HepG2 (cell line): ENCODE results near the gene ZDHHC14. TPM values are rescaled to one million over a fixed set of nuclear protein-coding genes. Genes with fewer than 3 reads are reported as not detected.

ENCODE experiments used
- EZH2 ChIP-seq: conservative IDR thresholded peaks from 2 replicates; pipeline ENCODE4 v1.6.1; 2012; ENCODE audit warnings: mild to moderate bottlenecking, low read depth, low read length, moderate library complexity
- MYC ChIP-seq: sonication (generic); formaldehyde crosslinking; IDR thresholded peaks from 2 replicates; pipeline ENCODE4 v1.9.0; 2021; ENCODE audit warnings: missing genetic modification reagents, borderline replicate concordance
- SALL1 ChIP-seq: sonication (generic); formaldehyde crosslinking; IDR thresholded peaks from 2 replicates; pipeline ENCODE4 v1.8.0; 2022; ENCODE audit warnings: mild to moderate bottlenecking, missing genetic modification reagents
- ZBTB38 ChIP-seq: sonication (generic); formaldehyde crosslinking; IDR thresholded peaks from 2 replicates; pipeline ENCODE4 v1.5.1; 2020; ENCODE audit warnings: mild to moderate bottlenecking, missing genetic modification reagents
- ZNF34 ChIP-seq: sonication (generic); formaldehyde crosslinking; IDR thresholded peaks from 2 replicates; pipeline ENCODE4 v1.4.0; 2020; ENCODE audit warnings: mild to moderate bottlenecking, missing genetic modification reagents, borderline replicate concordance
- ZNF350 ChIP-seq: sonication (generic); formaldehyde crosslinking; IDR thresholded peaks from 2 replicates; pipeline ENCODE4 v1.4.0; 2020; ENCODE audit warnings: mild to moderate bottlenecking, low read depth, missing genetic modification reagents, borderline replicate concordance
- ZNF460 ChIP-seq: sonication (generic); formaldehyde crosslinking; IDR thresholded peaks from 2 replicates; pipeline ENCODE4 v1.5.1; 2020; ENCODE audit warnings: missing genetic modification reagents, mild to moderate bottlenecking, borderline replicate concordance
- ZNF660 ChIP-seq: sonication (generic); formaldehyde crosslinking; IDR thresholded peaks from 2 replicates; pipeline ENCODE4 v1.5.1; 2020; ENCODE audit warnings: mild to moderate bottlenecking, low read depth, missing genetic modification reagents, borderline replicate concordance
- ZNF772 ChIP-seq: sonication (generic); formaldehyde crosslinking; IDR thresholded peaks from 2 replicates; pipeline ENCODE4 v1.5.0; 2020; ENCODE audit warnings: mild to moderate bottlenecking, missing genetic modification reagents
- ZNF777 ChIP-seq: sonication (generic); formaldehyde crosslinking; IDR thresholded peaks from 2 replicates; pipeline ENCODE4 v1.4.0; 2020; ENCODE audit warnings: missing genetic modification reagents
- ZSCAN9 ChIP-seq: IDR thresholded peaks from 2 replicates; pipeline ENCODE4 v1.6.1; 2016; ENCODE audit warnings: borderline replicate concordance
- polyA plus RNA-seq, 8 experiments: library from polyadenylated mRNA; depleted of rRNA in 3 of 8; stranded (reverse) in 7 of 8; unstranded in 1 of 8; fragments of >200 nt; fragmentation: Illumina TruSeq in 4 of 8; extraction: Trizol in 4 of 8; gene quantifications; 2 replicates each; pipeline versions ENCODE4 v1.2.1 to v1.2.3, GENCODE V29; 2011 to 2016; ENCODE audit warnings: low read depth in 4 of 8, missing spikeins in 1 of 8, mixed read lengths in 1 of 8; ENCODE audit not compliant: insufficient read depth in 1 of 8
- total RNA-seq, 5 experiments: library from RNA; depleted of rRNA; stranded (reverse); fragments of >200 nt; fragmentation: Illumina TruSeq; extraction: Trizol; gene quantifications; 2 replicates each; pipeline ENCODE4 v1.2.3, GENCODE V29; 2016; ENCODE audit warnings: low read depth in 1 of 5
- TF ChIP-seq, protein P1 (sequence below): sonication (generic); formaldehyde crosslinking; IDR thresholded peaks from 2 replicates; pipeline ENCODE4 v1.5.1; 2020; ENCODE audit warnings: mild to moderate bottlenecking, moderate library complexity, missing genetic modification reagents
- TF ChIP-seq, protein P2 (sequence below), 2 experiments: IDR thresholded peaks; 2 replicates each; pipeline ENCODE4 v1.6.1; 2011 to 2012; ENCODE audit warnings: low read length in 2 of 2, borderline replicate concordance in 1 of 2, low read depth in 1 of 2, mild to moderate bottlenecking in 1 of 2, moderate library complexity in 1 of 2
- TF ChIP-seq, protein P3 (sequence below): IDR thresholded peaks from 2 replicates; pipeline ENCODE4 v1.6.1; 2016; ENCODE audit warnings: mild to moderate bottlenecking
- TF ChIP-seq, protein P4 (sequence below): sonication (generic); formaldehyde crosslinking; IDR thresholded peaks from 2 replicates; pipeline ENCODE4 v1.4.0; 2020; ENCODE audit warnings: mild to moderate bottlenecking, missing genetic modification reagents
- TF ChIP-seq, protein P5 (sequence below): fragments of 450-650 bp; IDR thresholded peaks from 2 replicates; pipeline ENCODE4 v1.6.1; 2017

Gene ZDHHC14
- total and polyA plus RNA-seq, 2 of the 13 experiments (the other 11 are each of a cell fraction or from before 2014, with no cell fraction given): 3.7 to 9.5 TPM

DNA sequence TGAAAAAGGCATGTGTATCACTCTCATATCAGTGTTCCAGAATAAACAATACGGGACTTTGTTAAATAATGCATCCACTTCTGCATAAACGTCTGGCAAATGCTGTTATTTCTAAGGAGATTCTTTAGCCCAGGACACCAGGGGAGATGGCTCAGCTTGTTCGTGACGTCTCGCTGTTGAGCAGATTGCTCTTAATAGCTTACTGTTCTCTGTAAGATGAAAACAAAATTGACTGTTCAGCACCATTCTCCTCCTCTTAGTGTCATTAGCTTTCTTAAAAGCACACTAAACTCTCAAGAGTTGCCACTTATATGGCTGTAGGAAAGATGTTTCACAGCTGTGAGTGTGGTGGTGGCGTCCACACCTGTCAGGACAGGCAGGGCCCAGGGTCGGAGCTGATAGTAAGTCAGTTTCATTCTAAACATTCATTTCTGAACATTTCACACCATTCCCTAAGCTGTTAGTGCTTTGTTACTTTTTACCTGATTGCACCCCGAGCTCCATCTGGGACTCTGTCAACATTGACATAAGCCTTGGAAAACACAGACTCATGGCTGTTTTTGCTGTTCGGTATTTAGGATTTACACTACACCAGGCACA lies 132.1 kb downstream of the ZDHHC14 start (continued):
- TF ChIP-seq MYC (CRISPR knock-in tag) (no peak), ZBTB38 (CRISPR knock-in tag) (no peak; the same call in 1 of the 2 replicates), ZNF460 (CRISPR knock-in tag) (no peak; the same call in 1 of the 2 replicates), ZSCAN9 (CRISPR knock-in tag) (peak; percentile 79; the same call in 1 of the 2 replicates), ZNF350 (CRISPR knock-in tag) (peak; percentile 59; the same call in 1 of the 2 replicates), ZNF660 (CRISPR knock-in tag) (no peak), ZNF34 (no peak), EZH2 (no peak), ZNF772 (CRISPR knock-in tag) (no peak), ZNF777 (no peak), SALL1 (CRISPR knock-in tag) (peak; percentile 87)
- TF ChIP-seq, protein P1, sequence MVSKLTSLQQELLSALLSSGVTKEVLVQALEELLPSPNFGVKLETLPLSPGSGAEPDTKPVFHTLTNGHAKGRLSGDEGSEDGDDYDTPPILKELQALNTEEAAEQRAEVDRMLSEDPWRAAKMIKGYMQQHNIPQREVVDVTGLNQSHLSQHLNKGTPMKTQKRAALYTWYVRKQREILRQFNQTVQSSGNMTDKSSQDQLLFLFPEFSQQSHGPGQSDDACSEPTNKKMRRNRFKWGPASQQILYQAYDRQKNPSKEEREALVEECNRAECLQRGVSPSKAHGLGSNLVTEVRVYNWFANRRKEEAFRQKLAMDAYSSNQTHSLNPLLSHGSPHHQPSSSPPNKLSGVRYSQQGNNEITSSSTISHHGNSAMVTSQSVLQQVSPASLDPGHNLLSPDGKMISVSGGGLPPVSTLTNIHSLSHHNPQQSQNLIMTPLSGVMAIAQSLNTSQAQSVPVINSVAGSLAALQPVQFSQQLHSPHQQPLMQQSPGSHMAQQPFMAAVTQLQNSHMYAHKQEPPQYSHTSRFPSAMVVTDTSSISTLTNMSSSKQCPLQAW (CRISPR knock-in tag): peak; percentile 82
- TF ChIP-seq, protein P2, sequence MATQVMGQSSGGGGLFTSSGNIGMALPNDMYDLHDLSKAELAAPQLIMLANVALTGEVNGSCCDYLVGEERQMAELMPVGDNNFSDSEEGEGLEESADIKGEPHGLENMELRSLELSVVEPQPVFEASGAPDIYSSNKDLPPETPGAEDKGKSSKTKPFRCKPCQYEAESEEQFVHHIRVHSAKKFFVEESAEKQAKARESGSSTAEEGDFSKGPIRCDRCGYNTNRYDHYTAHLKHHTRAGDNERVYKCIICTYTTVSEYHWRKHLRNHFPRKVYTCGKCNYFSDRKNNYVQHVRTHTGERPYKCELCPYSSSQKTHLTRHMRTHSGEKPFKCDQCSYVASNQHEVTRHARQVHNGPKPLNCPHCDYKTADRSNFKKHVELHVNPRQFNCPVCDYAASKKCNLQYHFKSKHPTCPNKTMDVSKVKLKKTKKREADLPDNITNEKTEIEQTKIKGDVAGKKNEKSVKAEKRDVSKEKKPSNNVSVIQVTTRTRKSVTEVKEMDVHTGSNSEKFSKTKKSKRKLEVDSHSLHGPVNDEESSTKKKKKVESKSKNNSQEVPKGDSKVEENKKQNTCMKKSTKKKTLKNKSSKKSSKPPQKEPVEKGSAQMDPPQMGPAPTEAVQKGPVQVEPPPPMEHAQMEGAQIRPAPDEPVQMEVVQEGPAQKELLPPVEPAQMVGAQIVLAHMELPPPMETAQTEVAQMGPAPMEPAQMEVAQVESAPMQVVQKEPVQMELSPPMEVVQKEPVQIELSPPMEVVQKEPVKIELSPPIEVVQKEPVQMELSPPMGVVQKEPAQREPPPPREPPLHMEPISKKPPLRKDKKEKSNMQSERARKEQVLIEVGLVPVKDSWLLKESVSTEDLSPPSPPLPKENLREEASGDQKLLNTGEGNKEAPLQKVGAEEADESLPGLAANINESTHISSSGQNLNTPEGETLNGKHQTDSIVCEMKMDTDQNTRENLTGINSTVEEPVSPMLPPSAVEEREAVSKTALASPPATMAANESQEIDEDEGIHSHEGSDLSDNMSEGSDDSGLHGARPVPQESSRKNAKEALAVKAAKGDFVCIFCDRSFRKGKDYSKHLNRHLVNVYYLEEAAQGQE (IDR thresholded peaks at IDR 0.05; ENCODE audit: borderline replicate concordance in 1 of 2, low read depth in 1 of 2, low read length in 2 of 2): peak in 1 of 2 experiments; percentile 61; a peak in 1 of 4 replicates
- TF ChIP-seq, protein P3, sequence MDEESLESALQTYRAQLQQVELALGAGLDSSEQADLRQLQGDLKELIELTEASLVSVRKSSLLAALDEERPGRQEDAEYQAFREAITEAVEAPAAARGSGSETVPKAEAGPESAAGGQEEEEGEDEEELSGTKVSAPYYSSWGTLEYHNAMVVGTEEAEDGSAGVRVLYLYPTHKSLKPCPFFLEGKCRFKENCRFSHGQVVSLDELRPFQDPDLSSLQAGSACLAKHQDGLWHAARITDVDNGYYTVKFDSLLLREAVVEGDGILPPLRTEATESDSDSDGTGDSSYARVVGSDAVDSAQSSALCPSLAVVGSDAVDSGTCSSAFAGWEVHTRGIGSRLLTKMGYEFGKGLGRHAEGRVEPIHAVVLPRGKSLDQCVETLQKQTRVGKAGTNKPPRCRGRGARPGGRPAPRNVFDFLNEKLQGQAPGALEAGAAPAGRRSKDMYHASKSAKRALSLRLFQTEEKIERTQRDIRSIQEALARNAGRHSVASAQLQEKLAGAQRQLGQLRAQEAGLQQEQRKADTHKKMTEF (CRISPR knock-in tag): peak; percentile 91
- TF ChIP-seq, protein P4, sequence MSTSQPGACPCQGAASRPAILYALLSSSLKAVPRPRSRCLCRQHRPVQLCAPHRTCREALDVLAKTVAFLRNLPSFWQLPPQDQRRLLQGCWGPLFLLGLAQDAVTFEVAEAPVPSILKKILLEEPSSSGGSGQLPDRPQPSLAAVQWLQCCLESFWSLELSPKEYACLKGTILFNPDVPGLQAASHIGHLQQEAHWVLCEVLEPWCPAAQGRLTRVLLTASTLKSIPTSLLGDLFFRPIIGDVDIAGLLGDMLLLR: no peak
- TF ChIP-seq, protein P5, sequence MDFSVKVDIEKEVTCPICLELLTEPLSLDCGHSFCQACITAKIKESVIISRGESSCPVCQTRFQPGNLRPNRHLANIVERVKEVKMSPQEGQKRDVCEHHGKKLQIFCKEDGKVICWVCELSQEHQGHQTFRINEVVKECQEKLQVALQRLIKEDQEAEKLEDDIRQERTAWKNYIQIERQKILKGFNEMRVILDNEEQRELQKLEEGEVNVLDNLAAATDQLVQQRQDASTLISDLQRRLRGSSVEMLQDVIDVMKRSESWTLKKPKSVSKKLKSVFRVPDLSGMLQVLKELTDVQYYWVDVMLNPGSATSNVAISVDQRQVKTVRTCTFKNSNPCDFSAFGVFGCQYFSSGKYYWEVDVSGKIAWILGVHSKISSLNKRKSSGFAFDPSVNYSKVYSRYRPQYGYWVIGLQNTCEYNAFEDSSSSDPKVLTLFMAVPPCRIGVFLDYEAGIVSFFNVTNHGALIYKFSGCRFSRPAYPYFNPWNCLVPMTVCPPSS: no peak
